HFFc6 (cell line): Measurements from ENCODE around the gene TMEM129. TPM values are rescaled to one million over a fixed set of nuclear protein-coding genes. Genes with fewer than 3 reads are reported as not detected.

Experiments
- DNase-seq: peaks from one replicate; pipeline ENCODE4 v3.0.0-alpha.2; 2018
- H3K27ac Mint-ChIP-seq: 2 replicates; pipeline ENCODE4 v1.8.0; 2020; ENCODE audit warnings: mild to moderate bottlenecking, mixed read lengths
- H3K27me3 Mint-ChIP-seq: 2 replicates; pipeline ENCODE4 v1.8.0; 2021; ENCODE audit warnings: mild to moderate bottlenecking, moderate library complexity, mixed read lengths; ENCODE audit not compliant: insufficient read depth
- H3K36me3 Mint-ChIP-seq: 2 replicates; pipeline ENCODE4 v1.8.0; 2021; ENCODE audit warnings: low read depth, mixed read lengths
- H3K4me1 Mint-ChIP-seq: 2 replicates; pipeline ENCODE4 v1.8.0; 2020; ENCODE audit warnings: low read depth, mixed read lengths
- H3K4me3 Mint-ChIP-seq: 2 replicates; pipeline ENCODE4 v1.8.0; 2020; ENCODE audit warnings: mild to moderate bottlenecking, moderate library complexity, mixed read lengths
- H3K9me3 Mint-ChIP-seq: 2 replicates; pipeline ENCODE4 v1.8.0; 2020; ENCODE audit warnings: mild to moderate bottlenecking, mixed read lengths
- total RNA-seq, 6 experiments: library from RNA; stranded (reverse); fragmentation: NEBNext Ultra II Directional; extraction: Animal tissue kit (Norgen Biotek cat#: 25700); gene quantifications; 2 replicates in 1 of 6; 3 replicates in 5 of 6; pipeline ENCODE4 v1.2.3, GENCODE V29; 2021
- TF ChIP-seq, protein P1 (sequence below): fragments of 200-600 bp; sonication (generic); IDR thresholded peaks from 2 replicates; pipeline ENCODE4 v1.5.0; 2021; ENCODE audit warnings: antibody characterized with exemption, mild to moderate bottlenecking

Gene TMEM129
- total RNA-seq, 6 experiments from 2014 or later, result 24.6 to 36.7 (median 27.7) TPM

DNA sequence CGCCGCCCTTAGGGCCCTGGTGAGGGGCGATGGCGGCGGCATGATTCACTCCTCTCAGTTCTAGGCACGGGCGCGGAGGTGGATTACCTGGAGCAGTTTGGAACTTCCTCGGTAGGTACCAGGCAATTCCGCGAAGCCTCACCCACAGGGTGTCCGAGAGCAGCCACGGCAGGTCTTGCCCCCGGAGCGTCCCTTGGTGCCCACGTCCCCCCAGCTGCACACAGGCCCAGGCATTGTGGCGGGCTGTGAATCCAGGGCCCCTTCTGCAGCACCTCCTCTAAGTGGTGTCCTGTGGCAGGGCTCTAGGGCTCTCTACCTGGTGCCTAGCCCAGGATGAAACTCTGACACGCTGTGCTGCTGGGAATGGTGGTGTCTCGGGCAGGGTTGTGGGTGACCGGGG lies 14.1 kb upstream of the TMEM129 start:
- peaks cover 26% of the 10 kb centered on the region for H3K36me3 Mint-ChIP-seq
- H3K27ac Mint-ChIP-seq, result no peak overlapping the region
- TF ChIP-seq, protein P1, sequence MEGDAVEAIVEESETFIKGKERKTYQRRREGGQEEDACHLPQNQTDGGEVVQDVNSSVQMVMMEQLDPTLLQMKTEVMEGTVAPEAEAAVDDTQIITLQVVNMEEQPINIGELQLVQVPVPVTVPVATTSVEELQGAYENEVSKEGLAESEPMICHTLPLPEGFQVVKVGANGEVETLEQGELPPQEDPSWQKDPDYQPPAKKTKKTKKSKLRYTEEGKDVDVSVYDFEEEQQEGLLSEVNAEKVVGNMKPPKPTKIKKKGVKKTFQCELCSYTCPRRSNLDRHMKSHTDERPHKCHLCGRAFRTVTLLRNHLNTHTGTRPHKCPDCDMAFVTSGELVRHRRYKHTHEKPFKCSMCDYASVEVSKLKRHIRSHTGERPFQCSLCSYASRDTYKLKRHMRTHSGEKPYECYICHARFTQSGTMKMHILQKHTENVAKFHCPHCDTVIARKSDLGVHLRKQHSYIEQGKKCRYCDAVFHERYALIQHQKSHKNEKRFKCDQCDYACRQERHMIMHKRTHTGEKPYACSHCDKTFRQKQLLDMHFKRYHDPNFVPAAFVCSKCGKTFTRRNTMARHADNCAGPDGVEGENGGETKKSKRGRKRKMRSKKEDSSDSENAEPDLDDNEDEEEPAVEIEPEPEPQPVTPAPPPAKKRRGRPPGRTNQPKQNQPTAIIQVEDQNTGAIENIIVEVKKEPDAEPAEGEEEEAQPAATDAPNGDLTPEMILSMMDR, result no peak
- peaks cover 7% of the 10 kb centered on the region; the same call in 1 of the 2 replicates for H3K4me1 Mint-ChIP-seq
- no peak overlapping the region for H3K4me3 Mint-ChIP-seq
- no peak for DNase-seq
- H3K27me3 Mint-ChIP-seq, result peaks cover 1% of the 10 kb centered on the region; the same call in 1 of the 2 replicates
- peaks cover 13% of the 10 kb centered on the region for H3K9me3 Mint-ChIP-seq

DNA sequence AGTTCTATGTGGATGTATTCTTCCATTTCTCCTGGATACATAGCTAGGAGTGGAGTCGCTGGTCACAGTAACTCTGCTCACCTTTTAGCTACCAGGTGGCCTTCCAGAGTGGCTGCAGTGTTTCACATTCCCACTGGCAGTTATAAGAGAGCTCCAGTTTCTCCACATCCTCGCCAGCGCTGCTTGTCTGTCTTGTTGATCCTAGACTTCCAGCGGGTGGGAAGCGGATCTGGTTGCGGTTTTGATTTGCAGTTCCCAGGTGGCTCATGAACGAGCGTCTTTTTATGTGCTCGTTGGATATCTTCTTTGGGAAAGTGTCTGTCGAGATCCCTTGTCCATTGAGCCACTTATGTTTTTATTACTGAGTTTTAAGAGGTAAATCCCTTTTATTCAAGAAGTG lies 11.8 kb upstream of the TMEM129 start:
- TF ChIP-seq, protein P1, result no peak
- Mint-ChIP-seq H3K36me3 (peaks cover 24% of the 10 kb centered on the region; the same call in 1 of the 2 replicates), H3K27me3 (no peaks in the 10 kb centered on the region), H3K4me1 (peaks cover 19% of the 10 kb centered on the region), H3K4me3 (no peak overlapping the region), H3K27ac (no peak overlapping the region), H3K9me3 (peaks cover under 1% of the 10 kb centered on the region)
- DNase-seq, result no peak

DNA sequence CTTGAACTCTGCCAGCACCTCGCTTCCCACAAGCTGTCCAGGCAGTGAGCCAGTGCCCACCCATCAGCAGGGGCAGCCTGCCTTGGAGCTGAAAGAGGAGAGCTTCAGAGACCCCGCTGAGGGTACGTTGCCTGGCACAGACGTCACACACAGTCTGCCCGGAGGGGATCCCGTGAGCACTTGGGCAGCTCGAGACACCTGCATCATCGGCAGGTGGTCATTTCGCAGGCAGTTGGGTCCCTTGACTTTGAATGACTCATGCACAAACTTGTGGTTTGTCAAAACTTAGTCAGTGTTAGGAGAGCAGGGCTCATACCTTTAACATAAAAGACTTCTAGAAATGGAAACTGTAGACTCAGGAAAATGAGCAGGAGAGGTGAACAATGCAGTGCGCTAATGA lies 10.1 kb upstream of the TMEM129 start:
- peak; percentile 29 for DNase-seq
- H3K36me3 Mint-ChIP-seq, result peaks cover 32% of the 10 kb centered on the region
- H3K27ac Mint-ChIP-seq, result no peak overlapping the region
- H3K4me3 Mint-ChIP-seq, result no peak overlapping the region
- no peaks in the 10 kb centered on the region for H3K9me3 Mint-ChIP-seq
- TF ChIP-seq, protein P1, result no peak
- no peaks in the 10 kb centered on the region for H3K27me3 Mint-ChIP-seq
- peaks cover 37% of the 10 kb centered on the region for H3K4me1 Mint-ChIP-seq

DNA sequence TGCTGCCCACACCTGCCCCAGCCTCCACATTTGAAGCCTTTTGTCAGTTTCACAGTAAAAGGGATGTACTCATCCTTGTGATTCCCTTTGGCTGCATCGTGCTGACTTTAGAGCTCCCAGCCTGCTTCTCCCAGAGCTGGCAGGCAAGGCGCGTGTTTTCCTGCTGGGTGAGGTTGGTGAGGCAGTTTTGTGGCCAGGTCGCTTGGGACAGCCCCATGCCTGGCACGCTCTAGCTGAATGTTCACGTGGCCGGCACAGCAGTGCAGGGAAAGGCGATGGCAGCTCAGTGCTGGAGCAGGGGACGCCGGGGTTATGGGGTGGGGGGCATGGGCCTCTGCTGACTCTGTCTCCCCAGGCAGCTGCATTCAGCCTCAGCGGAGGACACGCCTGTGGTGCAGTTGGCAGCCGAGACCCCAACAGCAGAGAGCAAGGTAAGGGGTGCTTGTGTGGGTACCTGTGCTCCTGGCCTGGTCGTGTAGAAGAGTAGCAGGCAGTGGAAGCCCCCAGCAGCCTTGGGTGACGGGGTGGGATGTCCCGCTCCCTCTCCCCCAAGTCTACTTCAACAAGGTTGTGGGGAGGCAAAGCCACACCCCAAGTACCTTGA lies 9.5 kb upstream of the TMEM129 start:
- no peaks in the 10 kb centered on the region for H3K9me3 Mint-ChIP-seq
- TF ChIP-seq, protein P1, result no peak
- H3K4me3 Mint-ChIP-seq, result no peak overlapping the region
- no peak overlapping the region for H3K27ac Mint-ChIP-seq
- no peak for DNase-seq
- no peaks in the 10 kb centered on the region for H3K27me3 Mint-ChIP-seq
- peaks cover 38% of the 10 kb centered on the region for H3K4me1 Mint-ChIP-seq
- peaks cover 29% of the 10 kb centered on the region for H3K36me3 Mint-ChIP-seq

DNA sequence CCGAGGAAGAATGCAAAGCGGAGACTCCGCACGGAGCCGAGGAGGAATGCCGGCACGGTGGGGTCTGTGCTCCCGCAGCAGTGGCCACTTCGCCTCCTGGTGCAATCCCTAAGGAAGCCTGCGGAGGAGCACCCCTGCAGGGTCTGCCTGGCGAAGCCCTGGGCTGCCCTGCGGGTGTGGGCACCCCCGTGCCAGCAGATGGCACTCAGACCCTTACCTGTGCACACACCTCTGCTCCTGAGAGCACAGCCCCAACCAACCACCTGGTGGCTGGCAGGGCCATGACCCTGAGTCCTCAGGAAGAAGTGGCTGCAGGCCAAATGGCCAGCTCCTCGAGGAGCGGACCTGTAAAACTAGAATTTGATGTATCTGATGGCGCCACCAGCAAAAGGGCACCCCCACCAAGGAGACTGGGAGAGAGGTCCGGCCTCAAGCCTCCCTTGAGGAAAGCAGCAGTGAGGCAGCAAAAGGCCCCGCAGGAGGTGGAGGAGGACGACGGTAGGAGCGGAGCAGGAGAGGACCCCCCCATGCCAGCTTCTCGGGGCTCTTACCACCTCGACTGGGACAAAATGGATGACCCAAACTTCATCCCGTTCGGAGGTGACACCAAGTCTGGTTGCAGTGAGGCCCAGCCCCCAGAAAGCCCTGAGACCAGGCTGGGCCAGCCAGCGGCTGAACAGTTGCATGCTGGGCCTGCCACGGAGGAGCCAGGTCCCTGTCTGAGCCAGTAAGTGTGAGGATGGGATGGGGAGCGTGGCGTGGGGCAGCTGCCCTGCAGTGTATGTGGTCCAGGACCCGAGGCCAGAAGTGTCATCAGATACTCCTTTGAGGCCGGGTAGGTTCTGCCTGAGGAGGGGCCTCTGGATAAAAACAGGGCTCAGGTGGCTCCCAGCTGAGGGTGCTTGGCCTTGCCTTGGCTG lies 7.2 kb upstream of the TMEM129 start:
- no peaks in the 10 kb centered on the region for H3K9me3 Mint-ChIP-seq
- H3K27me3 Mint-ChIP-seq, result no peaks in the 10 kb centered on the region
- H3K27ac Mint-ChIP-seq, result peak overlapping the region; percentile 87
- H3K36me3 Mint-ChIP-seq, result peaks cover 27% of the 10 kb centered on the region
- no peak for DNase-seq
- TF ChIP-seq, protein P1, result peak; percentile 52
- H3K4me3 Mint-ChIP-seq, result no peak overlapping the region
- peaks cover 46% of the 10 kb centered on the region for H3K4me1 Mint-ChIP-seq
